K562 (cell line): ENCODE results near the gene SPATA21. TPM values are rescaled to one million over a fixed set of nuclear protein-coding genes. Genes with fewer than 3 reads are reported as not detected.
A peak's percentile ranks its signal among the peaks of the same experiment; 100 is the strongest.

ENCODE experiments used
- ATAC-seq: fragments of 200-7000 bp; cut with Tn5 transposase; 3 replicates; pipeline ENCODE4 v1.9.1; 2020; ENCODE audit warnings: moderate library complexity
- BruUV-seq: library from RNA; stranded (reverse); fragments of 400-500 nt; replicated peaks from 2 replicates; lab custom pipeline; 2021; lab: Mats Ljungman, UMichigan
- CTCF ChIA-PET: fragments of 300-600 bp; formaldehyde crosslinking; extraction: SDS; loops from one replicate; lab custom pipeline; 2021; ENCODE audit warnings: low intra/inter-chr PET ratio; lab: Yijun Ruan, JAX
- POLR2A ChIA-PET: fragments of 300-600, 350-650 bp; sonication (Branson Sonifier 250); formaldehyde crosslinking; extraction: SDS; loops from one replicate; lab custom pipeline; 2021; ENCODE audit warnings: antibody characterized with exemption, inconsistent platforms; lab: Yijun Ruan, JAX
- DNase-seq, 4 experiments: peaks; one replicate each; pipeline versions ENCODE4 v3.0.0 to v3.0.0-alpha.2; 2011 to 2018; ENCODE audit warnings: low spot score in 3 of 4, mixed read lengths in 3 of 4; ENCODE audit errors: extremely low read depth in 1 of 4
- FAIRE-seq: peaks from 2 replicates; lab custom pipeline; 2011; peaks lifted over from hg19 to GRCh38; lab: Jason Lieb, UNC
- H2AFZ ChIP-seq: 2 replicates; pipeline ENCODE4 v1.6.0; 2011; ENCODE audit warnings: low read depth, low read length, control low read depth, inconsistent platforms
- H3K27ac ChIP-seq: fragments of 200-600 bp; 3 replicates; pipeline ENCODE4 v1.8.0; 2011; ENCODE audit warnings: low read depth, mild to moderate bottlenecking, control low read depth, inconsistent platforms, low read length, moderate library complexity, mixed read lengths; ENCODE audit errors: extremely low read depth
- H3K27me3 ChIP-seq, 2 experiments: fragments of 300-600 bp in 1 of 2; 2 replicates in 1 of 2; 3 replicates in 1 of 2; pipeline versions ENCODE4 v1.6.0 to v1.8.0; 2011; ENCODE audit warnings: inconsistent platforms in 2 of 2, low read length in 2 of 2, mild to moderate bottlenecking in 1 of 2, mixed read lengths in 1 of 2, moderate library complexity in 1 of 2; ENCODE audit not compliant: control insufficient read depth in 2 of 2, insufficient read depth in 2 of 2
- H3K36me3 ChIP-seq: fragments of 300-600 bp; 3 replicates; pipeline ENCODE4 v1.8.0; 2011; ENCODE audit warnings: mild to moderate bottlenecking, low read length, inconsistent platforms; ENCODE audit not compliant: control insufficient read depth, insufficient read depth
- H3K4me1 ChIP-seq, 2 experiments: fragments of 200-600 bp in 1 of 2; replicated peaks in 1 of 2; 2 replicates in 1 of 2; 3 replicates in 1 of 2; pipeline versions ENCODE4 v1.5.1 to v1.8.0; 2011; ENCODE audit warnings: inconsistent platforms in 2 of 2, low read length in 2 of 2, mild to moderate bottlenecking in 1 of 2, mixed read lengths in 1 of 2, moderate library complexity in 1 of 2; ENCODE audit not compliant: control insufficient read depth in 2 of 2, insufficient read depth in 2 of 2
- H3K4me2 ChIP-seq: 2 replicates; pipeline ENCODE4 v1.6.1; 2011; ENCODE audit warnings: low read length, control low read depth, inconsistent platforms, mixed read lengths; ENCODE audit not compliant: insufficient read depth
- H3K4me3 ChIP-seq: fragments of 200-600 bp; sonication (generic), shearing (Covaris generic); 2 replicates; pipeline ENCODE4 v1.5.1; 2016; ENCODE audit warnings: control low read depth, inconsistent platforms
- H3K79me2 ChIP-seq: fragments of 200-600 bp; 3 replicates; pipeline ENCODE4 v1.8.0; 2011; ENCODE audit warnings: low read length, inconsistent platforms; ENCODE audit not compliant: control insufficient read depth, insufficient read depth
- H3K9ac ChIP-seq, 2 experiments: 2 replicates each; pipeline versions ENCODE4 v1.6.0 to v1.6.1; 2011; ENCODE audit warnings: low read depth in 2 of 2, low read length in 2 of 2, control low read depth in 1 of 2, inconsistent platforms in 1 of 2, mild to moderate bottlenecking in 1 of 2, mixed read lengths in 1 of 2; ENCODE audit not compliant: insufficient read depth in 1 of 2
- H3K9me1 ChIP-seq: one replicate; pipeline ENCODE4 v1.6.0; 2011; ENCODE audit warnings: inconsistent platforms, mild to moderate bottlenecking, low read length, moderate library complexity; ENCODE audit not compliant: control insufficient read depth, insufficient read depth
- H3K9me3 ChIP-seq: replicated peaks from 2 replicates; pipeline ENCODE4 v1.5.1; 2011; ENCODE audit warnings: low read depth, low read length, inconsistent platforms; ENCODE audit not compliant: control insufficient read depth, insufficient read depth
- H4K20me1 ChIP-seq: replicated peaks from 2 replicates; pipeline ENCODE4 v1.6.1; 2011; ENCODE audit warnings: low read length, inconsistent platforms, mixed read lengths; ENCODE audit not compliant: control insufficient read depth, insufficient read depth
- C11orf30 ChIP-seq: fragments of 450-650 bp; IDR thresholded peaks from 2 replicates; pipeline ENCODE4 v1.6.1; 2016; ENCODE audit warnings: low read depth, mild to moderate bottlenecking
- NFIC ChIP-seq: fragments of 450-650 bp; IDR thresholded peaks from 2 replicates; pipeline ENCODE4 v1.6.1; 2017; ENCODE audit warnings: mild to moderate bottlenecking, inconsistent platforms
- RBBP5 ChIP-seq: fragments of 200-600 bp; sonication (generic); IDR thresholded peaks from 2 replicates; pipeline ENCODE4 v1.6.1; 2012; ENCODE audit warnings: borderline replicate concordance, mild to moderate bottlenecking, low read length, control low read depth, inconsistent platforms; ENCODE audit not compliant: insufficient read depth, poor library complexity, severe bottlenecking
- WGBS: fragments of 100-300 bp; shearing (Covaris generic); methylation state at CpG from one replicate; pipeline ENCODE4 v1.1.6; 2016; ENCODE audit warnings: low coverage, mixed read lengths; ENCODE audit not compliant: insufficient coverage; ENCODE audit errors: missing lambda C conversion rate; 5-methylcytosine and 5-hydroxymethylcytosine counted together
- in situ Hi-C: fragments of 300-500 bp; cut with MboI; formaldehyde crosslinking; loops from 4 replicates; pipeline ENCODE4 v1.15.0; 2018; ENCODE audit warnings: inconsistent platforms, mixed read lengths
- intact Hi-C: fragments of 100-400 bp; cut with micrococcal nuclease; formaldehyde crosslinking; loops from 2 replicates; pipeline ENCODE4 v1.14.2; 2022
- polyA plus RNA-seq, 8 experiments: library from polyadenylated mRNA; depleted of rRNA in 4 of 8; stranded (reverse) in 5 of 8; unstranded in 3 of 8; fragments of >200 nt; fragmentation: Nextera tagmentation in 2 of 8; fragmentation: Illumina TruSeq in 1 of 8; extraction: Ambion mirVana in 2 of 8; extraction: Trizol in 1 of 8; gene quantifications; 2 replicates each; pipeline versions ENCODE4 v1.2.1 to v1.2.3, GENCODE V29; 2011 to 2014; ENCODE audit warnings: inconsistent platforms in 1 of 8, missing spikeins in 1 of 8
- total RNA-seq, 7 experiments: library from RNA; depleted of rRNA in 6 of 7; stranded (reverse); fragments of >200 nt in 6 of 7; fragmentation: Illumina TruSeq in 2 of 7; extraction: Trizol in 2 of 7; gene quantifications; 2 replicates each; pipeline versions ENCODE4 v1.2.1 to v1.2.3, GENCODE V29; 2011 to 2021; ENCODE audit warnings: low replicate concordance in 1 of 7

The SPATA21 gene
- total and polyA plus RNA-seq, 9 of the 15 experiments (the other 6 are each of a cell fraction or from before 2014, with no cell fraction given): 0.10 to 0.36 (median 0.13) TPM; not detected in 3

DNA sequence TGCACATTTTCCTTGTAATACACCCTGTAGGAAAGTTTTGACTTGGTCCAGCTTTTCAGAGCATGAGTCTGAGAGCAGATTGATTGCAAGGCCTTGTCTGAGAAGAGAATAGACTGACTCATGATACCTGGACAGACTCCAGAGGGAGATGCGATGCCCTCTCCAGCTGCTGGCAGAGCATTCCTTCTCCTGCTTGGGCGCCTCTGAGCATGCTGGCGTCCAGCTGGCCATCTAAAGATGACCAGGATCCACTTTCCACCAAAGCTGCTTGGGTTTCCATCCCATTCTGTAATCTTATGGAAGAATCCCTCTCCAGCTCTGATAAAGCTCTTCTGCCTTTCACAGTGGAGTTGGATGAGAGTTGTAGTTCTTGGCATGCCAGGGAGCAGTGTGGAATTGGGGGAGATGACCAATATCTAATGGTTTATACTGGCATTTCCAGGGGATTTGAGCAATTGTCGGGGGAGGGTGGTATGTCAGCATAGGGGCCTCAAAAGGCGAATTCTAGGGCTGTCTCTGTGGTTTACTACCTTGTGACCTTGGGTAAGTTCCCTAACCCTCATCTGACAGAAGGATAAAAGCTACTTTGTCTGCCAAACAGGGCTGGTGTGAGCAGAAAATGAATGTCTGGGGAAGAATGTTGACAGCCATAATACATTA is 50.6 kb downstream of the SPATA21 start:
- peaks cover 62% of the 10 kb centered on the region for H4K20me1 ChIP-seq
- FAIRE-seq: no peak
- TSS peak; percentile 6 for BruUV-seq
- peak overlapping the region in 1 of 2 experiments; percentile 56; a peak in 1 of 4 replicates for H3K9ac ChIP-seq
- CTCF ChIA-PET: no interaction called here
- H3K9me1 ChIP-seq: peaks cover 7% of the 10 kb centered on the region
- in situ Hi-C loops: no loop called here
- intact Hi-C loops: no loop called here
- H3K27ac ChIP-seq: no peak overlapping the region
- H3K27me3 ChIP-seq: no peaks in the 10 kb centered on the region
- no peak overlapping the region for H3K4me3 ChIP-seq
- H3K79me2 ChIP-seq: peaks cover 93% of the 10 kb centered on the region
- ATAC-seq: 0 out of 3 replicates have a peak, but pooled peaks have one; percentile 8
- peak; percentile 21; the same call in 1 of the 2 replicates for TF ChIP-seq C11orf30
- peak; percentile 51 for TF ChIP-seq NFIC
- TF ChIP-seq RBBP5: no peak
- TF ChIP-seq, all 486 proteins: peak for 2
- Histone ChIP-seq H3K9me3 (no peaks in the 10 kb centered on the region), H2AFZ (no peak overlapping the region), H3K4me1 (peaks cover 3 to 28% of the 10 kb centered on the region in 2 experiments; a peak in 3 of 5 replicates), H3K36me3 (peaks cover 26% of the 10 kb centered on the region), H3K4me2 (no peak overlapping the region)
- POLR2A ChIA-PET: interaction anchor here (0.6 to 2.4 kb wide), 7 partner anchors 8 to 22 kb away, joined by 3 to 16 read pairs (median 3); no protein-coding TSS in a partner anchor
- WGBS: 65% methylated on average over 5 of the region's 5 CpGs
- DNase-seq: no peak
